HG03469 (cell line): ENCODE results near the gene ANXA5.

Experiments used
- ATAC-seq: cut with Tn5 transposase; IDR thresholded peaks from one replicate; pipeline ENCODE4 v1.9.1; 2021; ENCODE audit warnings: mild to moderate bottlenecking, moderate library complexity, moderate number of reproducible peaks; ENCODE audit not compliant: unreplicated experiment

The ANXA5 gene

DNA sequence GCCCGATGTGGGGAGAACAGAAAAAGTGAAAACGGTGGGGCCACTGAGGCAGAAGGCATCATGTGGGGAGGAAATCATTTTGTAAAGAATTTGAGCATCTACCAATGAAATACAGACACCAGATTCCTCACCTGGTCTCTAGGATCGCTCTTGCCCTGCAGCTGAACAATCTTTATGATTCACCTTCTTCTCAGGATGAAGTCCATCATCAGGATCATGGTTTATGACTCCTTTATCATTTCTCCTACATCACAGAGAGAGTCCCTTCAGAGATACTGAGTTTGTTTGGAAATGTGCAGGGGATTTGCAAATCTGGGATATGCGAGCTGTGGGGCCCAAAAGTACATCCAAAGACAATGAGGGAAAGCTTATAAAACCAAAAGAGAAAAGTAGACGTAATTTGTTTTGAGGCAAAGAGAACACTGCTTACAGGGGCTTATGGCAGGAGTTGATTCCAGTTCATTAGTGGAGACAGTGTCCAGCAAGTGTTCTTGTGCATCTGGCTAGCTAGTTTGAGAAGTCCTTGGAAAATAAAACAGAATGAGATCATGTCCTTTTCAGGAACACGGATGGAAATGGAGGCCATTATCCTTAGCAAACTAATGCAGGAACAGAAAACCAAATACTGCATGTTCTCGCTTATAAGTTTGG lies 15.3 kb upstream of the ANXA5 start:
- no peak for ATAC-seq

DNA sequence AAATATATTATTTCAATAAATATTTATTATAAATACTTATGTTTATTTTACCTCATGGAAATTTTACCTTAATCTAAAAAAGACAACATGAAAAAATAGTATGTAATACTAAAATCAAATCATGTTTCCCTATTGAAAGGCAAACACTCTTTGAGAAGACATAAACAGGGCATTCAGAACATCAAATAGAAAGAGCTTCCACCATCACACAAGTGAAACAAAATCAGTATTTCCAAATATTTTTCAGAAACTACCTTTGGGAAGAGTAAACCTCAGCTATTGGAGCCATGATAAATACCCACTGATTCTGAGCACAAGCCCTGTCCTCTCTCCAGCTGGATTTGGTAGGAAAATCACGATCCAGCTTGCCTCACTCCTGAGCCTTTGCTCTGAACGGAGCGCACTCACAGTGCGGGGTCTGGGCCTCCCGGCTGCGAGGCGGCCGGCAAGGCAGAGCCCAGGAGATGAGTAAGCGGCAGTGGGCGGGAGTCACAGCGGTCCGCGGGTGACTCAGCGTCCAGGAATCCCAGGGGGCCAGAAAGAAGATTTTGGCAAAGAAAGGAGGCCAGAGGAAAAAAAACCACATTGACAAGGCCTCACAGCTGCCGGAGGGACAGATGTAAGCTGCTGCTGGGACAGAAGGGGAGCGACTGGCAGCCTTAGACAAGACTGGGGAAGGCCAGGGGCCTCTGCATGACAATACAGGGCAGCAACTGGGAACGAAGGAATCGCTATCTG lies 14.7 kb upstream of the ANXA5 start:
- ATAC-seq: peak; percentile 82

- no peak for ATAC-seq
Observed at GRCh38 chr4:121709766-121710405, 13.1 kb upstream of the ANXA5 start.

- no peak for ATAC-seq
Observed at GRCh38 chr4:121707344-121707743, 10.6 kb upstream of the ANXA5 start.

- ATAC-seq: peak; percentile 54
Observed at GRCh38 chr4:121706595-121707021, 9.8 kb upstream of the ANXA5 start.

DNA sequence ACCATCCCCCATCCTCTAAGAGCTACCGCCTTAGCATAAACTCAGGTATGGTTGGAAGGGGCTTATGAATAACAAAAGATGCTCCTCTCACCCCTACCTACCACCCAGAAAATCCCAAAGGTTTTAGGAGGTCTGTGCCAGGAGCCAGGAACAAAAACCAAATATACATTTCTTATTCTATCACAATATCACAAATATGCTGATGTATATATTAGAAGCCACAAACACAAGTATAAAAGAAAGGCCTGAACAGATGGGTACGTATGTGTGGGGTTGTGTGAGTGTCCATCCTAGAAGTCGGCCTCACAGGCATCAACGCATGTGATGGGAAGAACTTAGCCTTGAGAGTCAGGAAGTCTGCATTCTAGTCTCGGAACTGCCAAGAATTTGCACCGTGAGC lies 8.7 kb upstream of the ANXA5 start:
- ATAC-seq: no peak

GRCh38 chr4:121702136-121702535 lies 5.4 kb upstream of the ANXA5 start:
- no peak for ATAC-seq

- no peak for ATAC-seq
Observed at GRCh38 chr4:121701263-121701662, 4.5 kb upstream of the ANXA5 start.

- ATAC-seq: no peak
Observed at GRCh38 chr4:121698236-121698671, 1.5 kb upstream of the ANXA5 start.

DNA sequence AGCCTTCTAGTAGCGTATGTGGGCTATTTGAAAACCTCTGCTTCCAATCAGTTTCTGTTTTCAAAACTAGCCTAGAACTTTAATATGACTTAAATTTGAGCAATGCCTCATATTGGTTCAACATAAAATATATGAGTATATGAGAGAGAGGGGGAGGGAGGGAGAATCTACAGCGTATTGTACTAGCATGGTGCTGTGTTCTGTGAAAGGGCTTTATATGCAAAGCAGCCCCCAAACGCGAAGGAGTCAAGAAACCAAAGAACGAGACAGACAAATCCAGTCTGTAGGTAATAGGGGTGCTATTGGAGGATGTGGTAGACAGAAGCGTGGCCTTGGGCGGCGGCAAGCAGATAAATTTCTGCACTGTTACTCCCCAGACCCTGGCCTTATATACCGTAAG lies 784 bp upstream of the ANXA5 start:
- ATAC-seq: peak; percentile 28

GRCh38 chr4:121696170-121696580 lies 605 bp downstream of the ANXA5 start:
- no peak for ATAC-seq

DNA sequence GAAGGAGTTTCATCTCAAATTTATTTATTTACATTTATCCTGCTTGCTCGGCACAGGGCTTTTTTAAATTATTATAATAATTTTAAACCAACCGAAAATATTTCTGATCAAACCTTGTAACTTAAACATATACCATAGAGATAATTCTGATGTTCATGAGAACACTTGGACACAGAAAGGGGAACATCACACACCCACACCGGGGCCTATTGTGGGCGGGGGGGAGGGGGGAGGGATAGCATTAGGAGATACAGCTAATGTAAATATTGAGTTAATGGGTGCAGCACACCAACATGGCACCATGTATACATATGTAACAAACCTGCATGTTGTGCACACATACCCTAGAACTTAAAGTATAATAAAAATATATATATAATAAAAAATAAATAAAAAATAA lies 2.9 kb downstream of the ANXA5 start:
- ATAC-seq: no peak

GRCh38 chr4:121693450-121693849 lies 3.3 kb downstream of the ANXA5 start:
- no peak for ATAC-seq

DNA sequence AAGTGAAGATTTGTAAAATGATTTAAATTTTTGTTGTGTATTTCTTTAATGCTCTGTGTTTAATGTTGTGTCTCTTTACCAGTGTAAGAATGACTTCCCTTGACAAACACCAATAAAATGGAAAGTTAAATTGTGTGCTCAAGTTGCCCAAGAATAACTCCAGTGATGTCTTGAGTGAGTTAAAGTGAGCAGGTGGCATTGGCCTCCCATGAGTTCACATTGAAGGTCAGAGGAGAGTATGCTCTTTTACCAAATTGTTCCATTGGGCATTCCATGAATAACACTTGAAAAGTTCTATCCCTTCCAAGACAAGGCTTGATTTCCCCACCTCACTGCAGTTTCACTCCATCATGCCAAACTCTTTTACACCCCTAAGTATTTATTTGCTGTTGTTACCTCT lies 4.5 kb downstream of the ANXA5 start:
- no peak for ATAC-seq

DNA sequence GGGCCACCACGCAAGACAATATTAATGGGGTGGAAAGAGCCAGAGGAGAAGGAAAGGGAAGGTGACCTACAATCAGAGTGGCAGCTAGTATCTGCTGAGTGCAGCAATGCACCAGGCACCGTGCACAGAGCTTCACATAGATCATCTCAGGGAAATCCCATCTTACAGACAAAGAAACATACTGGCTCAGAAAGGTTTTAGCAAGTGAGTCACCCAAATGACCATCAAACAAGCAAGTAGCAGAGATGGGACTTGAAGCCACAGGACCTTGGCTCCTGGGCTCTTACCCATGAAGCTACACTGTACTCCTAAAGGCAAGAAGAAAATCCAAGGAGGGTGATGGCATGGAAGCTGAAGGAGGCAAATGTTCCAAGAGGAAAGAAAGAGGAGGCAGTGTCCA lies 6.8 kb downstream of the ANXA5 start:
- ATAC-seq: no peak

- ATAC-seq: no peak
Observed at GRCh38 chr4:121688701-121689100, 8.1 kb downstream of the ANXA5 start.

DNA sequence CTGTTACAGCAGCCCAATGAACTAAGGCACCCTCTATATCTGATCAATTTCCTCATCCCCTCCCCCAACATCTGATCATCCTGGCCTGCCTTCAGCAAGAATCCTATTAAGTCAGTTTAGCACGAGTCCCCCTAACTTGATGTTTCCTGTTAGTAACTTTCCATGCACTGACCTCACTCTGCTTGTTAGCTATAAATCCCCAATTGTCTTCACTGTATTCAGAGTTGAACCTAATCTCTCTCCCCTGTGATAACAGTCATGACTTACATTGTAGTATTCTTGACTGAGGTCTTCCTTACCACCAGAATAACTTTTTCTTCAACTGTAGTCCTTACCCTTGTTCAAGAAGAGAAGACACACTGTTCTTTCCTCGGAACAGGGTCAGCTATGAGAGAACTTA lies 8.5 kb downstream of the ANXA5 start:
- ATAC-seq: no peak

- ATAC-seq: no peak
Observed at GRCh38 chr4:121686255-121686654, 10.5 kb downstream of the ANXA5 start.

GRCh38 chr4:121685257-121685656 lies 11.5 kb downstream of the ANXA5 start:
- no peak for ATAC-seq

GRCh38 chr4:121684561-121684960 lies 12.2 kb downstream of the ANXA5 start:
- ATAC-seq: no peak

DNA sequence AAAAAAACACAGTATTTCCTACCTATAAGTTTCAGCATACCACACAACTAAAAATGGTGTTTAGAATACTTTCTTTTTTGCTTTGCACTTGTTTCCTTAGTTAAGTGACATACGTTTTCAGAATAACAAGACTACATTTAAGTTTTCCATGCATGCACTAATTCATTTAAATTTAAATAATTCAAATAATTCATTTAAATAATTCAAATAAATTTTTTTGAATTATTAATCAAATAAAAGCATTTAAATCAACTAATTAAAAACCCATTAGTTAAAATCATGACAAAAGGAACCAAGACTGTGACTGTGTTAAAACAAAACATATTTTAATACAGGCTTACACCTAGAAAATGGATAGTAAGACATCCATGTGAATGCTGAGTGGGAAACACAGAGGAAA lies 12.8 kb downstream of the ANXA5 start:
- ATAC-seq: no peak

DNA sequence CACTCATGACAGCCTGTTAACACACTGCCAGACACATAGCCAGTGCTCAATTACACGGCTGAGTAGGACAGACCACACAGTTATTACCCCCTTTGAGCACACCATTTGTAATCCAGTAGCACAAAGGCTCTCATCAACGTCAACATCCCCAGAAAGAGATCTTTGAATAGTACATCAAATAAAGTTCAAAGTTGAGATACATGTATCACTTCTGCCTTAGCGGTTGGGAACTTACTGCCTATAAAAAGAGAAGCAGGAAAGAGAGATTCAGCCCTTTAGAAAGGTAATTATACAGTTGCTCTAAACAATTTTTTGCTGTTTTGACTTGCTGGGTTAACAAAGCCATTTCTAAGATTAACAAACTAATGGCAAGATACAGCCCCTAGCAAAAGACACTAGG lies 16.2 kb downstream of the ANXA5 start:
- ATAC-seq: no peak
